Stimulated activated CD4-positive, alpha-beta T cell treated with anti-CD3 and anti-CD28 coated beads, Interleukin-4, amount 100 ng/mL, for 24 hours (primary cell): ENCODE measurements around the gene PDZD4.

Experiments
- DNase-seq: peaks from one replicate; pipeline ENCODE4 v3.0.0-alpha.2; 2020

Gene PDZD4

DNA sequence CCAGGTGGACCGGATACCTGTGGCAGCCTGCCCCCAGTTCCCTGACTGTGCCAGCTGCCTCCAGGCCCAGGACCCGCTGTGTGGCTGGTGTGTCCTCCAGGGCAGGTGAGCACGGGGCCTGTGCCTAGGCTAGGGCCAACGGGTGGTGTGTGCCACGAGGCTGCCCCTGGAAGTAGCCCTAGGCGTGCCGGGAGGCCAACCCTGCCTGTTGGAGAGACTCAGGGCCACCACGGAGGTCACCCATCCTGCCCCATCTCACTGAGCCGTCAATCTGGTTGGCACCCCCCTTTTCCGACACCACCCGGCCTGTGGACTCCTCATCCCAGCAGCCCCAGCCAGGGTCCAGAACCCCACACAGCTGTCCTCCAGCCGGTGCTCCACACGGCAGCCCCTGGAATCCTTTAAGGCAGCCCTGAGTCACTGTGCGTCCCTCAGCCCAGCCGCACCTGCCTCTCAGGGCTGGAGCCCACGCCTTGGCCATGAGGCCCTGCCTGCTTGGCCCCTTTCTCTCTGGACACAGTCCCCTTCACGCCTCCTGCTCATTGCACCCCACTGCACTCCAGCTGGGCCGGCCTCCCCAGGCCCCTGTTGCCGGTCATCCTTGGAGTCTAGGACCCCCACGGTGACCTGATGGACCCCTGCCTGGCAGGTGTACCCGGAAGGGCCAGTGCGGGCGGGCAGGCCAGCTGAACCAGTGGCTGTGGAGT lies 61.0 kb downstream of the PDZD4 start:
- no peak for DNase-seq

DNA sequence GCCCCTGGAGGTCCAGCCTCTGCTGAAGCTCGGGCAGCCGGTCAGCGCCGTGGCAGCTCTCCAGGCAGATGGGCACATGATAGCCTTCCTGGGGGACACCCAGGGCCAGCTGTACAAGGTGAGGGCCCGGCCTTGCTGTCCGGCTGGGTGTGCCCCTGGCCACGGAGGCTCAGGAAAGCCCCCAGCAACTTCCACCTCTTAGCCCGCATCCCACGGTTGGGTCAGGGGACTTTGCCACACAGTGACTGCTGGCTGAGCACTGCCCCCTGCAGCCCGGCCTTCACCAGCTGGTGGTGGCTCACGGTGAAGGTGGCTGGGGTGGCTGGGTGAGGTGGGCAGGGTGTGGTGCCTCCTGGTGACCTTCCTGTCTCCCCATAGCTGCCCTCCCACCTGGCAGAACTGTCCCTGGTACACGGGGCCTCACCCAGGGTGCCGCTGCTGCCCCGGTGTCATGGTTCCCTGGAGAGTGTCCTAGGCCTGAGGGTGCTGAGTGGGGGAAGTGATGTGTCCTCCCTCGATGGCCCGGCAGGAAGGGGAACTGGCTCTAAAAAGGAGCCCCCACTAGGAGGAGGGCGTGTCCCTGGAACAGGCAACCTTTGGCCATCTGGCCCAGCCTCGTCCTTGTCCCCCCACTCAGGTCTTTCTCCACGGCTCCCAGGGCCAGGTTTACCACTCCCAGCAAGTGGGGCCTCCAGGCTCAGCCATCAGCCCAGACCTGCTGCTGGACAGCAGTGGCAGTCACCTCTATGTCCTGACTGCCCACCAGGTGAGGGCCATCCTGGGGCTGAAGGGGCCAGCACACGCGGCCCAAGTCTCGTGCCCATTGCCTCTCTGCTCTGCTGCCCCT lies 61.8 kb downstream of the PDZD4 start:
- DNase-seq, result no peak

DNA sequence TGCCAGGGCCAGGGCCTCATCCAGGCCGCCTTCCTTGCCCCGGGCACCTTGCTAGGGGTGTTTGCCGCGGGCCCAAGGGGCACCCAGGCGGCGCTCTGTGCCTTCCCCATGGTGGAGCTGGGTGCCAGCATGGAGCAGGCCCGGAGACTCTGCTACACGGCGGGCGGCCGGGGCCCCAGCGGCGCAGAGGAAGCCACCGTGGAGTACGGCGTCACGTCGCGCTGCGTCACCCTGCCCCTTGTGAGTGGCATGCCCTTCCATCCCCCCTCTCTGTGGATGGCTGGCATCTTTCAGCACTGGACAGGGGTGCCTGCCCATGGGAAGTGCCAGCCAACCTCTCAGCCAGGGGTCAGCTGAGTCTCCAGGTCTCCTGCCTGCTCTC lies 62.7 kb downstream of the PDZD4 start:
- no peak for DNase-seq

DNA sequence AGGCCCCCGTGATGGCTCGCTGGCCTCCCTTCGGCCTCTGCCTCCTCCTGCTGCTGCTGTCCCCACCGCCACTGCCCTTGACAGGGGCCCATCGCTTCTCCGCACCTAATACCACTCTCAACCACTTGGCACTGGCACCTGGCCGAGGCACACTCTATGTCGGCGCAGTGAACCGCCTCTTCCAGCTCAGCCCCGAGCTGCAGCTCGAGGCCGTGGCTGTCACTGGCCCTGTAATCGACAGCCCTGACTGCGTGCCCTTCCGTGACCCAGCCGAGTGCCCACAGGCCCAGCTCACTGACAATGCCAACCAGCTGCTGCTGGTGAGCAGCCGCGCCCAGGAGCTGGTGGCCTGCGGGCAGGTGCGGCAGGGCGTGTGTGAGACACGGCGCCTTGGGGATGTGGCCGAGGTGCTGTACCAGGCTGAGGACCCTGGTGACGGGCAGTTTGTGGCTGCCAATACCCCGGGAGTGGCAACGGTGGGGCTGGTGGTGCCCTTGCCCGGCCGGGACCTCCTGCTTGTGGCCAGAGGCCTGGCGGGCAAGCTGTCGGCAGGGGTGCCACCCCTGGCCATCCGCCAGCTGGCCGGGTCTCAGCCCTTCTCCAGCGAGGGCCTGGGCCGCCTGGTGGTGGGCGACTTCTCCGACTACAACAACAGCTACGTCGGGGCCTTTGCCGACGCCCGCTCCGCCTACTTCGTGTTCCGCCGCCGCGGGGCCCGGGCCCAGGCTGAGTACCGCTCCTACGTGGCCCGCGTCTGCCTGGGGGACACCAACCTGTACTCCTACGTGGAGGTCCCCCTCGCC lies 63.3 kb downstream of the PDZD4 start:
- DNase-seq, result no peak

DNA sequence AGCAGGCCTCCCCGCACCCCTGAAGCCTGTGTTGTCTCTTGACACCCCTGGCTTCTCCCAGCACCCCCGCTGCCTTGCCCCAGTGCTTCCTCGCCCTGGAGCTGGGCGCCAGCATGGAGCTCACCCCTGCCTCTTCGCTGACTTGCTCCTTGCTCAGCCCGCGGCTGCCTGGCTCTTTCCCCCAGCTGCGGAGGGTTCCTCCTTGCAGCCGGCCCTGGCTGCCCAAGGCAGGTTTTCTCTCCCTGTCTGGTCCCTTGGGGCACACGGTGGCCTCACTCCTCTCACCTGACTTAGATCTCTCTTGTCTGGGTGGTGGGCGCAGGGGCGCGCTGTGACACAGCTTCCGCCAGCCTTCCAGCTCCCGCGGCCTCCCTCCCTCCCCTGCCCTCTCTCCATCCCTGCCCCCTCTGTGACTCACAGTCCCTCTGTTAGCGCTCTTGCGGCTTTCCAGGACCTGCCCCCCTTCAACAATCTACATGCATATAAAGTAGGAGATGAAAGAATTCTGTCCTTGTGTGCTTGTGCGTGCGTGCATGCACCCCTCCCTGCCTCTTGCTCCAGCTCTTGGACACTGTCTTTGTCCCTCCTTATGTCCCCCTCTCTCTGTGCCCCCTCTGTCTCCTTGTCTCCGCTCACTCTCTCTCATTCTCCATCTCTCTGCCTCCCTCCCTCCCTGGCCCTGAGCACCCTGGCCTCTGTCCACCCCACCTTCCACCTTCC lies 64.1 kb downstream of the PDZD4 start:
- peak; percentile 43 for DNase-seq

DNA sequence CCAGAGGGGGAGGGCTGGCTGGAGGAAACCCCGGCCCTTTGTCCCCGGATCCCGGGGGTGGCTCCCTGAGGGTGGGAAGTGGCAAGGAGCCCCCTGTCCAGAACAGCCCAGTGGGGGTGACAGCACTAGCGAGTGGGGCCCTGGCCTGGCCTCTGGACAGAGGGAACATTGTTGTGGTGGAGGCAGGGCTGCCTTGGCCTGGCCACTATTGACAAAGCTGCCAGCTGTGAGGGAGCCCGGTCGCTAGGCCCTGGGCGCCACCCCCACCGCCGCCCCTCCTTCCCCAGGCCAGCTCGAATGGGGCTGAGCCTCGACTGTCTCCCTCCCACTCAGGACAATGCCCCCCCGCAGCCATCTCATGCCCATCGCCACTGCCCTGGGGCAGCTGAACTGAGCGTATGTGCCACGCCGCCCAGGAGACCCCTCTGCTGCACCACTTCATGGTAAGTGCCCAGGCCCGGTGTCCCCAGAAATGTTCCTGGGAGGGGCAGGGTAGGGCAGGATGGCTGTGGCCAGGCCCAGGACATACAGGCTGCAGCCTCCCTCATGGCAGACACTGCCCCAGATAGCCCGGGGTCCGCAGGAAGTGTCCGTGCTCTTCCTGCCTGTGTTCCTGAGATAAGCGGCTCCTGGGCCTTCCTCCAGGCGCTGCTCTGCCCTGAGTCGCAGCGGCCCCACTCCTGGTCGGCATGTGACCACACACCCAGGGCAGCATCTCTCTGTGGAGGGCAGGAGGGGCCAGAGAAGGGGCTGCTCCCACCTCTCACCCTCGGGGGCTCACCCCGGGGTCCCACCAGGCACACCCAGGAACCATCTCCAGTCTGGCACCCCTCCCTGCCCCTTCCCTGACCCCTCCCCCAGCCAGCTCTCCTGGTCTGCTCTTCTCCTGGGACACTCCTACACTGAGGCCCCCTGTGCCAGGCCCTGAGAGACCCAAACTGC lies 64.9 kb downstream of the PDZD4 start:
- no peak for DNase-seq

DNA sequence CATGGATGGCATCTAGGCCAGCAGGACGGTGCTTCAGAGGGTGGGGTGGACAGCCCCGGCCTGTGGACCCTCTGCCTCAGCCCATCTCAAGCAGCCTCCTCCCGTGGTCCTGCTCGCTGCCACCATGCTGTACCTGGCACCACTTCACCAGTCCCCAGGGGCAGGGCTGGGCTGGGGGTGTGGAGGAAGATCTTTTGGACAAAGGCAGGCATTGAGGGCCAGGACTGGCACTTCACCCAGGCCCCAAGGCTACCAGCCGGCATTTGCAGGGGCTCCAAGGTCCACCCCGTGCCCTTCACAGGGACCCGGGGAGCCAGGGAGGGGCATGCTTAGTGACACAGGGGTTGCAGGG lies 65.6 kb downstream of the PDZD4 start:
- no peak for DNase-seq

DNA sequence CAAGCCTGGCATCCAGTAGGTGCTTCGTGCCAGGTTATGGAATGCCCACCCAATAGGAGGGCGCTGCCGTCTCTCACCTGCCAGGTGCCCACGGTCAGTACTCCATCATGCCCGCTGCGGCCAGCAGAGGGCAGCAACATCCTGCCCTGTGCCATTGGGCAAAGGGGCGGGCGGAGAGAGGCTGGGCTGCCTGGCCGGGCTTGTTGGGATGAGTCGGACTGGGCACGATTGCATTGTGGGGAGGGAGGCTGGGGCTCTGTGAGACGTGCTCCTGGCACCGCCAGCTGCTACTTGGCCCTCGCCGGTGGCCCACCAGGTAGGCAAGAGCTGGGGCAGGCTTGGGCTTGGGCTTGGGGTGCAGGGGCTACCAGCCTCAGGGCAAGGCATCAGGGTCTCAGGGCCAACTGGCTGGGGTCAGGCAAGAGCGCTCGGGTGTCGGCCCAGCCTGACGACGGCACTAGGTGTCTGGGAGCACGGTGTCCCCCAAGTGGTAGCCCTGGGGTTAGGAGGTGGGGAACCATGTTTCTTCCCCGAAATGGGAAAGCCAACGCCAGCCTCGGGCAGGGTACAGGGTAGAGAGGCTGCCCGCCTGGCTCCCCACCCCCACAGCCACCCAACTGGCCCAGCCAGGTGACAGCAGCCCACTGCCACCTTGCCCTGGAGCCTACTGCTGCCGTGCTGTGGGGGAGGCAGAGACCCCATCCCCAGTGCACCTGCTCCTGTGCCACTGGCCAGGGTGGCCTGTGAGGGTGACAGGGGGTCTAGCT lies 66.2 kb downstream of the PDZD4 start, which contains the start of gene PLXNB3:
PLXNB3 (plus strand) TSS at position 261 of the 767 bp plus-strand sequence. CDS start 1,287 bp downstream, outside the sequence.
- DNase-seq, result peak; percentile 76

DNA sequence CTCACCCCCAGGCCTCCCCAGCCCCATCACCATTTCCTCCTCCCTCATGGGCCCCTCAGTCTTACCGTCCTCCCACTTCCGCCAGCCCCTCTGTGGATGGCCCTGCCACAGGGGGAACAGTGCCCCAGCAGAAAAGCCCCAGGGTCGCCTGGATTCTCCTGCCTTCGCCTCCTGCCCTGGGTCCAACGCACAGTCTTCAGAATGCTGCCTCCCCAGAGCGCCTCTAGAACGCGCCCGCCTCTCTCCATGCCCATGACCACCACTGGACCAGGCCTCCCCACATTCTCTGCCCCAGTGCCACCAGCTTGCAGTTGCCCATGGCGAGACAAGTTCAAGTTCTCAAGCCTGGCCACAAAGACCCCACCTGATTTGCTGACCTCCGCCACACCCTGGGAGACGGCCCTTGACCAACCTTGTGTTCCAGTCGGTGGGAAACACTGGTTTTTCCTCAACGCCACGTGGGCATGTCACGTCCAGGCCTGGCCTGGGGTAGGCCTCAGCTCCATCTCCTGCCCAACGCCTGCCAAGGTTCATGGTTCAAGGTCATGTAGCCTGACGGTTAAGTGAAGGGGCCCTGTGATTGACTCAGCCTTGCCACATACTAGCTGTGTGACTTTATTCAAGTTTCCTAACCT lies 66.9 kb downstream of the PDZD4 start:
- no peak for DNase-seq

DNA sequence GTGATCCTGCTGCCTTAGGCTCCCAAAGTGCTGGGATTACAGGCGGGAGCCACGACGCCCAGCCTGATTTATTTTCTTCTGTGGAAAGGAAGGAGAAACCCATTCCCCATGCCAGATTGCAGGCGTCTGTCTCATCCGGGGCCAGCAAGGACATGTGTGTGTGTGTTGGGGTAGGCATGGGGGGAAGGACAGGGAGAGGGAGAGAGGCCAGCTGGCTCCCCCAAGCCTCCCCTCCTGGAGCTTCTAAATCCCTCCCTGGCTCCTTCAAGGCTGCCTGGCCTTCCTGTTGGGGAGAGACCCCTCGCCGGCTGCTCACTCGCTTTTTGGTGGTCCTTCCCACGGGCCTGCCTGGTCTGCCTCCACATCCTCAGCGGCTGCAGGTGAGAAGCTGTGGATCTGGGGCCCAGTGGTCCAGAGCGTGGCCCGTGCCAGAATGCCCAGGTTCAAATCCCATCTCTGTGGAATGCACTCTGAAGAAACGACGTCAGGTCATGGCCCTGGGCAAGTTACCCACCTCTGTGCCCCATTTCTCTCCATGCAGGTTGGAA lies 67.6 kb downstream of the PDZD4 start:
- no peak for DNase-seq

DNA sequence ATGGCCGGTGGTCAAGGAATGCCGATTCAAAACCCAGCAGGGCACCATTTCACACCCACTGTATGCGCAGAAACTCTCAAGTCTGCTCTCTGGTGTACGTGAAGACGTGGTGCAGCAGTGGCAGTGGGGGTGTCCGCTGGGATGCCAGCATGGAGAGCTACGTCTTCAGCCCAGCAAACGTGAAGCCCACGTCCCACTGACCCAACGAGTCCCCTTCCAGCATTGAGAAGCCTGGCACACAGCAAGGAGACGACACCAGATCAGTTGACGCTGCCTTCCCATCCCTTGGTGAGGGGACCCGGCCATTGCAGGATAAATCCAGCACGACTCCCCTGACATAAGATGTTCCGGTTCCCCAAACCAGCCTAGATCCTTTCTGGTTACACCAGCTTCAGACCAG lies 68.5 kb downstream of the PDZD4 start:
- DNase-seq, result no peak

DNA sequence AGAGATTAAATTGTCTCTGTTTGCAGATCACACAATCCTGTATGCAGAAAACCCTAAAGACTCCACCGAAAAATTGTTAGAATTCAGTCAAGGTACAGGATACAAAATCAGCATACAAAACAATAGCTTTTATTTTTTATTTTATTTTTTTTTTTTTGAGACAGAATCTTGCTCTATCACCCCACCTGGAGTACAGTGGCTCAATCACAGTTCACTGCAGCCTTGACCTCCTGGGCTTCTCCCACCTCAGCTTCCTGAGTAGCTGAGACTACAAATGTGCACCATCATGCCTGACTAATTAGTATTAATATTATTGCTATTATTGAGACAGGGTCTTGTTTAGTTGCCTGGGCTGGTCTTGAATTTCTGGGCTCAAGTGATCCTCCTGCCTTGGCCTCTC lies 75.2 kb downstream of the PDZD4 start:
- no peak for DNase-seq
